ENCODE measurements around the gene UTP14A.
A peak's percentile ranks its signal among the peaks of the same experiment; 100 is the strongest.

Gene UTP14A

DNA sequence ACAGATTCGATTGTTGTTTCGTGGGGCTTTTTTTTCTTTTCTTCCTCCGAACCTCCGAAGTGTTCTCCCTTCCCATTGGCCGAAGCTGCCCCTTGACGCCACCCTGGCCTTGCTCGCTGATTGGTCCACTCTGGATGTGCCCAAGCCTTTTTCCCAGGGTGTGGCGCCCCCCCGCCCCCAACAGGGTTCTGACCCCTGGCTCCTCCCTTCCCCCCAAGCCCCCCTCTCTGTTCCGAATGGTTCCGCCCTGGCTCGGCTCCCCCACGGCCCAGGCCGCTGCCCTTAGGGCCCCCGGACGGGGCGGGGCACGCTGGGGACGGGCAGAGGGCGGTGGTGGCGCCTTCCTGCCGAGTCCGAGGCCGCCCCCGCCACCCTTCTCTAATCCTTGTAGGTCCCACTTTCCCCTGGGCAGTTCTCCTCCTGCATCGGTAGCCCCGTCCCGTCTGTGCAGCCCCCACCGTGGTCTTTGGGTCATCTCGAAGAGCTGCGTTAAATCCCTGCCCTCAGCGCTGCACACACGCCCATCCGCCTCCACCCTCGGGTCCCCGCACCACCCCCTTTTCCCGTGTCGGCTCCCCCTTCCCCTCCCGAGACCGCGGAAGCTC is 25.5 kb downstream of the UTP14A start:
- H3K4me1 ChIP-seq (ENCODE audit: control insufficient read depth in 1 of 2, insufficient read depth in 1 of 2, low read depth in 1 of 2, low read length in 1 of 2): peaks cover 19 to 21% of the 10 kb centered on the region in 2 experiments
- H3K9me3 ChIP-seq: no peaks in the 10 kb centered on the region
- peak overlapping the region; percentile 68 to 73 for H3K4me3 ChIP-seq (ENCODE audit: low read depth in 1 of 2, low read length in 1 of 2)
- H3K27ac ChIP-seq: peak overlapping the region; percentile 93
- peaks cover 8% of the 10 kb centered on the region for H3K27me3 ChIP-seq
- TF ChIP-seq, protein P1, sequence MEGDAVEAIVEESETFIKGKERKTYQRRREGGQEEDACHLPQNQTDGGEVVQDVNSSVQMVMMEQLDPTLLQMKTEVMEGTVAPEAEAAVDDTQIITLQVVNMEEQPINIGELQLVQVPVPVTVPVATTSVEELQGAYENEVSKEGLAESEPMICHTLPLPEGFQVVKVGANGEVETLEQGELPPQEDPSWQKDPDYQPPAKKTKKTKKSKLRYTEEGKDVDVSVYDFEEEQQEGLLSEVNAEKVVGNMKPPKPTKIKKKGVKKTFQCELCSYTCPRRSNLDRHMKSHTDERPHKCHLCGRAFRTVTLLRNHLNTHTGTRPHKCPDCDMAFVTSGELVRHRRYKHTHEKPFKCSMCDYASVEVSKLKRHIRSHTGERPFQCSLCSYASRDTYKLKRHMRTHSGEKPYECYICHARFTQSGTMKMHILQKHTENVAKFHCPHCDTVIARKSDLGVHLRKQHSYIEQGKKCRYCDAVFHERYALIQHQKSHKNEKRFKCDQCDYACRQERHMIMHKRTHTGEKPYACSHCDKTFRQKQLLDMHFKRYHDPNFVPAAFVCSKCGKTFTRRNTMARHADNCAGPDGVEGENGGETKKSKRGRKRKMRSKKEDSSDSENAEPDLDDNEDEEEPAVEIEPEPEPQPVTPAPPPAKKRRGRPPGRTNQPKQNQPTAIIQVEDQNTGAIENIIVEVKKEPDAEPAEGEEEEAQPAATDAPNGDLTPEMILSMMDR (IDR thresholded peaks at IDR 0.05): no peak
- H3K36me3 ChIP-seq: no peaks in the 10 kb centered on the region

DNA sequence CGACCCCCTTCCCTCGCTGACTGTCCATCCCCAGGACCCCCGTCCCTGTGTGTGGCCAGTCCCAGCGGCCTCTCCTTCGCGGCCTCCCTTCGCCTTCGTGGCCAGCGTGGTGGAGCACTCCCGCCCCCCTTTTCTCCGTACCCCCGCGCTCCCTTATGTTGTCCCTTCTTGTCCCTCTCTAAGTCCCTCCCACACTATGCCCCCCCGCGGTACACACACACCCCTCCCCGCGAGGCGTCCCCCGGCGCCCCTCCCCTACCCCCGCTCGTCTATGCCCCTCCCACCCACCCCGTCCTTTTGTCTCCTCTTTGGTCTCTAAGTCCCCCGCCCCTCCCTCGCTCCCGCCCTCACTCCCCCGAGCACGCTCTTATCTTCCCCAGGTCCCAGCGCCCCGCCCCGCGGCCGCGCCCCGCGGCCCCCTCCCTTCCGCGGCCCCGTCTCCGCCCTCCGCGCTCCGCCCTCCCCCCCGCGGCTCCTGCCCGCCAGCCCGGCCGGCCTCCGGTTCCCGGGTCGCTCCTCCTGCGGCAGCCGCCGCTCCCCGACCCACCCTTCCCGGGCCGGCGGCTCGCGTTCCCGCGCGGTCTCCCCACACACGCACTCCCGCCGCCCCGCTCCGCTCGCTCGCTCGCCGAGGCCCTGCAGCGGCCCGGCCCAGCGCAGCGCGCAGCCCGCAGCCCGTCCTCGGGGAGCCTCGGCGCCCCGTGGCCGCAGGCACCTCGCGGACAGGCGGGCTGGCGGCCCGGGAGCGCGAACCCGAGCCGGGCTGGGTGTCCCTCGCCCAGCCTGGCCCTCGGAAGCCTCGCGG is 26.3 kb downstream of the UTP14A start:
- peaks cover 8% of the 10 kb centered on the region for H3K27me3 ChIP-seq
- H3K9me3 ChIP-seq: no peaks in the 10 kb centered on the region
- H3K27ac ChIP-seq: peak overlapping the region; percentile 93
- H3K36me3 ChIP-seq: no peaks in the 10 kb centered on the region
- H3K4me3 ChIP-seq (ENCODE audit: low read depth in 1 of 2, low read length in 1 of 2): peak overlapping the region; percentile 68 to 73
- TF ChIP-seq, protein P1 (IDR thresholded peaks at IDR 0.05): no peak
- H3K4me1 ChIP-seq (ENCODE audit: control insufficient read depth in 1 of 2, insufficient read depth in 1 of 2, low read depth in 1 of 2, low read length in 1 of 2): peaks cover 15 to 16% of the 10 kb centered on the region in 2 experiments

DNA sequence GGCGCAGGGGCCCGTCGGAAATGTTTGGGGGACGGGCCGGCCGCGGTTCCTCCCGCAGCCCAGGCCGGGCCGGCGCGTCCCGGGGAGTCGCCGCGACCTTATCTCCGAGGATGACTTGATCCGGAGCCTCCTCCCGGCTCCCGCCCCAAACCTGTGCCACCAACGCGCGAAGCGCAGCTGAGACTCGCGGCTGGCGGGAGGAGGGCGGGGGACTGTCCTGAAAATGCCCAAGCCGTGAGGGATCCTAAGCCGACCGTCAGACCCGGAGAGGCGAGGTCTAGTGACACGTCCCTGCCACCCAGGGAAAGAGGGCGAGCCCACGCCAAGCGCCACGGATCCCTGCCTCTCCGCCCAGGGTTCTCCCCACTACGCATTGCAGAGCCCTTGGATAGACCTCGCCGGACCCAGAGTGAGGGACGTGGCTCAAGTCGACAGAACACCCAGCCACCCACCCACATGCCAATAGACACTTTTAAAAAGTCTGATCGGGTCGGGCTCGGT is 26.9 kb downstream of the UTP14A start:
- TF ChIP-seq, protein P1 (IDR thresholded peaks at IDR 0.05): no peak
- no peaks in the 10 kb centered on the region for H3K9me3 ChIP-seq
- peak overlapping the region; percentile 93 for H3K27ac ChIP-seq
- no peaks in the 10 kb centered on the region for H3K36me3 ChIP-seq
- H3K27me3 ChIP-seq: peaks cover 8% of the 10 kb centered on the region
- peak overlapping the region; percentile 61 to 63 for H3K4me3 ChIP-seq (ENCODE audit: low read depth in 1 of 2, low read length in 1 of 2)
- peaks cover 8 to 10% of the 10 kb centered on the region in 2 experiments for H3K4me1 ChIP-seq (ENCODE audit: control insufficient read depth in 1 of 2, insufficient read depth in 1 of 2, low read depth in 1 of 2, low read length in 1 of 2)

DNA sequence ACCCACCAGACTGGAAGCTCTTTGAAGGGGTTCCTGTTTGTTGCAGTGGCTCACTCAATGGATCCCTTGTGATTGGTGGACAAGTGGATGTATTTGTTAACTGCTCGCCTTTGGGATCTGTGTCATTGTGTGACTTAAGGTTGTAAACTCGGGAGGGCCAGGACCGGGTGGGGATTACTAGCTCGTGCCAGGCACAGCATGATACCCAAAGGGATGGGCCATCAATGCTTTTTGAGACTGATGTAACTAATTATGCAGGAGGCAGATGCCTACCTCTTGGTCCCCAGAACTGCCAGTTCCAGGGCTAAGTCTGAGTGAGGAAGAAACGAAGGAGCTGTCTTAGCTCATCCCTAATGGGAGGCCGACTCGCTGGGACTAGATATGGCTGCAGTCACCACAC is 27.7 kb downstream of the UTP14A start:
- TF ChIP-seq, protein P1 (IDR thresholded peaks at IDR 0.05): no peak
- Histone ChIP-seq H3K36me3 (no peaks in the 10 kb centered on the region), H3K27me3 (peaks cover 8% of the 10 kb centered on the region), H3K4me3 (ENCODE audit: low read depth in 1 of 2, low read length in 1 of 2) (no peak overlapping the region), H3K4me1 (ENCODE audit: control insufficient read depth in 1 of 2, insufficient read depth in 1 of 2, low read depth in 1 of 2, low read length in 1 of 2) (peaks cover 5 to 9% of the 10 kb centered on the region in 2 experiments), H3K9me3 (no peaks in the 10 kb centered on the region), H3K27ac (no peak overlapping the region)

DNA sequence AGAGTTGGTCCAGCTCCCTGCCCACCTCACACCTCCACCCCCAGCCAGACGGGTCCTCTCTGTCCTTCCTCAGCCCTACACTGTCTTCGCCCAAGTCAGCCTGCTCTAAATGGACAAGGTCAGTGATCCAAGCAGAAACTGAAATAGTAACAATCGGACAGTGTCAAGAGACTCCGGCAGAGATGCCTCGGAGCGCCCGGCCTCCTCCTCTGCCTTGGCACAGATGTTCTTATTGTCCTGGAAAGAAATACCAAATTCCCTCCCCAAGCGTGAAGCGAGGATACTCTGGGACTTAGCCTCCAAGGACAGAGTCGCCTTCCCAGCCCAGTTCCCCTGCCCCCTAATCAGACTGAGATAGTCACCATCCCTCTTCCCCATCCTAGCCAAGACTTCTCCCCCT is 28.5 kb downstream of the UTP14A start:
- Histone ChIP-seq H3K27ac (no peak overlapping the region), H3K4me1 (ENCODE audit: control insufficient read depth in 1 of 2, insufficient read depth in 1 of 2, low read depth in 1 of 2, low read length in 1 of 2) (peaks cover 5 to 9% of the 10 kb centered on the region in 2 experiments), H3K27me3 (peaks cover 8% of the 10 kb centered on the region), H3K4me3 (ENCODE audit: low read depth in 1 of 2, low read length in 1 of 2) (no peak overlapping the region), H3K9me3 (no peaks in the 10 kb centered on the region), H3K36me3 (no peaks in the 10 kb centered on the region)
- TF ChIP-seq, protein P1 (IDR thresholded peaks at IDR 0.05): no peak
